Endodermal cell (in vitro differentiated cells): Measurements from ENCODE around the gene CYTH3. TPM values are rescaled to one million over a fixed set of nuclear protein-coding genes. Genes with fewer than 3 reads are reported as not detected.

Experiments
- DNase-seq: peaks from one replicate; pipeline ENCODE4 v3.0.0-alpha.2; 2017
- H3K27ac ChIP-seq: 2 replicates; pipeline ENCODE4 v1.5.1; 2013; ENCODE audit warnings: mild to moderate bottlenecking, low read depth, low read length, moderate library complexity
- H3K27me3 ChIP-seq: 2 replicates; pipeline ENCODE4 v1.6.1; 2013; ENCODE audit warnings: mild to moderate bottlenecking, low read length, moderate library complexity; ENCODE audit not compliant: insufficient read depth, control insufficient read depth, poor library complexity, severe bottlenecking
- H3K36me3 ChIP-seq: 2 replicates; pipeline ENCODE4 v1.7.0; 2013; ENCODE audit warnings: mild to moderate bottlenecking, low read length, moderate library complexity; ENCODE audit not compliant: control insufficient read depth, insufficient read depth
- H3K4me1 ChIP-seq: one replicate; pipeline ENCODE4 v1.7.0; 2013; ENCODE audit warnings: low read length; ENCODE audit not compliant: control insufficient read depth, insufficient read depth
- H3K4me3 ChIP-seq: 2 replicates; pipeline ENCODE4 v1.5.1; 2013; ENCODE audit warnings: mild to moderate bottlenecking, low read length, moderate library complexity
- H3K9ac ChIP-seq: 2 replicates; pipeline ENCODE4 v1.6.1; 2013; ENCODE audit warnings: mild to moderate bottlenecking, low read length, moderate library complexity; ENCODE audit not compliant: poor library complexity, severe bottlenecking; ENCODE audit errors: extremely low read depth
- H3K9me3 ChIP-seq: 2 replicates; pipeline ENCODE4 v1.6.1; 2013; ENCODE audit warnings: mild to moderate bottlenecking, low read length, moderate library complexity; ENCODE audit not compliant: control insufficient read depth
- H3K27ac Mint-ChIP-seq: 2 replicates; pipeline ENCODE4 v1.8.0; 2020; ENCODE audit warnings: mixed read lengths
- H3K27me3 Mint-ChIP-seq: 2 replicates; pipeline ENCODE4 v1.8.0; 2021; ENCODE audit warnings: mild to moderate bottlenecking, mixed read lengths; ENCODE audit not compliant: insufficient read depth
- H3K36me3 Mint-ChIP-seq: 2 replicates; pipeline ENCODE4 v1.8.0; 2020; ENCODE audit warnings: low read depth, mixed read lengths
- H3K4me1 Mint-ChIP-seq: 2 replicates; pipeline ENCODE4 v1.8.0; 2020; ENCODE audit warnings: mixed read lengths
- H3K4me3 Mint-ChIP-seq: 2 replicates; pipeline ENCODE4 v1.8.0; 2020; ENCODE audit warnings: mild to moderate bottlenecking, moderate library complexity, mixed read lengths
- H3K9me3 Mint-ChIP-seq: 2 replicates; pipeline ENCODE4 v1.8.0; 2020; ENCODE audit warnings: mild to moderate bottlenecking, mixed read lengths
- WGBS, 2 experiments: methylation state at CpG; one replicate each; pipeline versions ENCODE4 v1.1.5 to v1.1.7; 2013; ENCODE audit warnings: missing lambda C conversion rate in 2 of 2, mixed read lengths in 1 of 2; ENCODE audit not compliant: insufficient coverage in 1 of 2, insufficient read length in 1 of 2; 5-methylcytosine and 5-hydroxymethylcytosine counted together
- total RNA-seq, 2 donors: library from RNA; stranded (reverse); fragmentation: NEBNext Ultra II Directional in 1 of 2; extraction: Animal tissue kit (Norgen Biotek cat#: 25700) in 1 of 2; gene quantifications; 2 replicates in 1 of 2; 3 replicates in 1 of 2; pipeline ENCODE4 v1.2.1, GENCODE V29; 2021
- TF ChIP-seq, protein P1 (sequence below): fragments of 200-600 bp; sonication (generic); conservative IDR thresholded peaks from 2 replicates; pipeline ENCODE4 v1.5.0; 2021; ENCODE audit warnings: antibody characterized with exemption, mild to moderate bottlenecking

The CYTH3 gene
- total RNA-seq, 2 donors from 2014 or later = 10.6 to 10.8 TPM

- H3K4me1 ChIP-seq = no peaks in the 10 kb centered on the region
- no peak overlapping the region for H3K27ac ChIP-seq
- H3K9me3 Mint-ChIP-seq = no peaks in the 10 kb centered on the region
- peaks cover 79% of the 10 kb centered on the region for H3K36me3 Mint-ChIP-seq
- WGBS, 2 experiments = 92 to 96% methylated on average over 7 to 8 of the region's 8 CpGs
- no peak overlapping the region for H3K9ac ChIP-seq
- TF ChIP-seq, protein P1, sequence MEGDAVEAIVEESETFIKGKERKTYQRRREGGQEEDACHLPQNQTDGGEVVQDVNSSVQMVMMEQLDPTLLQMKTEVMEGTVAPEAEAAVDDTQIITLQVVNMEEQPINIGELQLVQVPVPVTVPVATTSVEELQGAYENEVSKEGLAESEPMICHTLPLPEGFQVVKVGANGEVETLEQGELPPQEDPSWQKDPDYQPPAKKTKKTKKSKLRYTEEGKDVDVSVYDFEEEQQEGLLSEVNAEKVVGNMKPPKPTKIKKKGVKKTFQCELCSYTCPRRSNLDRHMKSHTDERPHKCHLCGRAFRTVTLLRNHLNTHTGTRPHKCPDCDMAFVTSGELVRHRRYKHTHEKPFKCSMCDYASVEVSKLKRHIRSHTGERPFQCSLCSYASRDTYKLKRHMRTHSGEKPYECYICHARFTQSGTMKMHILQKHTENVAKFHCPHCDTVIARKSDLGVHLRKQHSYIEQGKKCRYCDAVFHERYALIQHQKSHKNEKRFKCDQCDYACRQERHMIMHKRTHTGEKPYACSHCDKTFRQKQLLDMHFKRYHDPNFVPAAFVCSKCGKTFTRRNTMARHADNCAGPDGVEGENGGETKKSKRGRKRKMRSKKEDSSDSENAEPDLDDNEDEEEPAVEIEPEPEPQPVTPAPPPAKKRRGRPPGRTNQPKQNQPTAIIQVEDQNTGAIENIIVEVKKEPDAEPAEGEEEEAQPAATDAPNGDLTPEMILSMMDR = no peak
- no peak overlapping the region for H3K4me3 Mint-ChIP-seq
- peaks cover 87% of the 10 kb centered on the region for H3K36me3 ChIP-seq
- peak overlapping the region; percentile 15 for H3K27ac Mint-ChIP-seq
- no peaks in the 10 kb centered on the region for H3K27me3 ChIP-seq
- no peaks in the 10 kb centered on the region for H3K4me1 Mint-ChIP-seq
- no peaks in the 10 kb centered on the region for H3K9me3 ChIP-seq
- no peaks in the 10 kb centered on the region for H3K27me3 Mint-ChIP-seq
- no peak for DNase-seq
- H3K4me3 ChIP-seq = no peak overlapping the region
Observed at GRCh38 chr7:6146666-6147065, 125.8 kb downstream of the CYTH3 start.

- Mint-ChIP-seq H3K9me3 (no peaks in the 10 kb centered on the region), H3K27me3 (no peaks in the 10 kb centered on the region), H3K36me3 (peaks cover 73% of the 10 kb centered on the region), H3K4me3 (no peak overlapping the region), H3K27ac (no peak overlapping the region), H3K4me1 (no peaks in the 10 kb centered on the region)
- WGBS, 2 experiments = 96 to 100% methylated on average over 6 to 8 of the region's 8 CpGs
- Histone ChIP-seq H3K4me3 (no peak overlapping the region), H3K27ac (no peak overlapping the region), H3K27me3 (no peaks in the 10 kb centered on the region), H3K36me3 (peaks cover 84% of the 10 kb centered on the region), H3K4me1 (no peaks in the 10 kb centered on the region), H3K9ac (no peak overlapping the region), H3K9me3 (no peaks in the 10 kb centered on the region)
- DNase-seq = no peak
- TF ChIP-seq, protein P1 = no peak
Observed at GRCh38 chr7:6143997-6144396, 128.4 kb downstream of the CYTH3 start.

DNA sequence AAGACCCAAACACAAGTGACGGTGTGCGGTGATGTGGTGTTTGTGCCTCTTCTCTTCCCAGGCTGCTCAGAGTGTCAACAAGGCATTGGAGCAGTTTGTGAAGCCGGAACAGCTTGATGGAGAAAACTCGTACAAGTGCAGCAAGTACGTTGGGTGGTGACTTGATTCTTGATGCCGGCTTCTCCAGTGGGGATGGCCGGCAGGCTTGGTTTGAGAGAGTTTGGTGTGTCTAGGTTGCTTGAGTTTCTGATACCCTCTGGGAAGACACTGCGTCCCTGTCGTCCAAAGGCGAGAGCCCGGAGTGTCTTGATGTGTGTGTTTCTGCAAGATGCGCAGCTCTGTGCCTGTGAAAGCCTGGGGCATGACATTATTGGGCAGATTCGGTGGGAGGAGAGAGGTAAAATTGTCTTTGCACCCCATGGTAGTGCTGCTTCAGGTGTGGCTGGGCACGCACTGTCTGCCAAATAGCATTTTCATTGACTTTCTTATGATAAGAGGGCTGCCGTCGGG is 129.5 kb downstream of the CYTH3 start:
- Histone ChIP-seq H3K27me3 (no peaks in the 10 kb centered on the region), H3K9ac (no peak overlapping the region), H3K4me3 (no peak overlapping the region), H3K4me1 (no peaks in the 10 kb centered on the region), H3K36me3 (peaks cover 84% of the 10 kb centered on the region), H3K9me3 (no peaks in the 10 kb centered on the region), H3K27ac (no peak overlapping the region)
- Mint-ChIP-seq H3K4me1 (no peaks in the 10 kb centered on the region), H3K27me3 (no peaks in the 10 kb centered on the region), H3K36me3 (peaks cover 73% of the 10 kb centered on the region), H3K9me3 (no peaks in the 10 kb centered on the region), H3K27ac (peak overlapping the region; percentile 39), H3K4me3 (no peak overlapping the region)
- DNase-seq = no peak
- TF ChIP-seq, protein P1 = no peak
- whole genome bisulfite sequencing, 2 experiments = 93 to 95% methylated on average over 8 to 16 of the region's 16 CpGs
